HG02678 (cell line): ENCODE measurements around the gene PROC.
"Not testable (repeated sequence)": the region's sequence is repeated elsewhere in the genome, so short reads cannot be mapped to it uniquely, and the experiment has no call there.

Source experiments
- ATAC-seq: cut with Tn5 transposase; IDR thresholded peaks from one replicate; pipeline ENCODE4 v1.9.1; 2021; ENCODE audit warnings: mild to moderate bottlenecking, moderate library complexity; ENCODE audit not compliant: unreplicated experiment

The PROC gene

GRCh38 chr2:127425540-127426490, 7.6 kb downstream of the PROC start:
- no peak for ATAC-seq

- no peak for ATAC-seq
Measured at GRCh38 chr2:127426501-127427354, 8.5 kb downstream of the PROC start.

GRCh38 chr2:127427376-127428056, 9.3 kb downstream of the PROC start:
- no peak for ATAC-seq

- no peak for ATAC-seq
Measured at GRCh38 chr2:127428057-127428814, 10.0 kb downstream of the PROC start.

GRCh38 chr2:127428815-127429109, 10.5 kb downstream of the PROC start:
- no peak for ATAC-seq

GRCh38 chr2:127429291-127429690, 11.1 kb downstream of the PROC start:
- no peak for ATAC-seq

- no peak for ATAC-seq
Measured at GRCh38 chr2:127429844-127430425, 11.7 kb downstream of the PROC start.

GRCh38 chr2:127431408-127432023, 13.3 kb downstream of the PROC start:
- ATAC-seq, result no peak

GRCh38 chr2:127434515-127434914, 16.3 kb downstream of the PROC start:
- ATAC-seq, result no peak

GRCh38 chr2:127437056-127437455, 18.8 kb downstream of the PROC start:
- no peak for ATAC-seq

GRCh38 chr2:127437781-127438726, 19.8 kb downstream of the PROC start:
- ATAC-seq, result no peak

GRCh38 chr2:127439343-127439742, 21.1 kb downstream of the PROC start:
- ATAC-seq, result no peak

- ATAC-seq, result no peak
Measured at GRCh38 chr2:127448526-127448925, 30.3 kb downstream of the PROC start.

GRCh38 chr2:127449414-127449813, 31.2 kb downstream of the PROC start:
- no peak for ATAC-seq

- no peak for ATAC-seq
Measured at GRCh38 chr2:127449898-127450297, 31.7 kb downstream of the PROC start.

- no peak for ATAC-seq
Measured at GRCh38 chr2:127451981-127452380, 33.8 kb downstream of the PROC start.

GRCh38 chr2:127452423-127452822, 34.2 kb downstream of the PROC start:
- ATAC-seq, result not testable (repeated sequence)

- no peak for ATAC-seq
Measured at GRCh38 chr2:127453013-127453391, 34.8 kb downstream of the PROC start.
